ENCODE measurements around the gene BASP1. TPM values are rescaled to one million over a fixed set of nuclear protein-coding genes. Genes with fewer than 3 reads are reported as not detected.
A peak's percentile ranks its signal among the peaks of the same experiment; 100 is the strongest.

BASP1 gene
- total and polyA plus RNA-seq, 10 of the 15 experiments (the other 5 are each of a cell fraction or from before 2014, with no cell fraction given) = 27.3 to 190 (median 102) TPM

DNA sequence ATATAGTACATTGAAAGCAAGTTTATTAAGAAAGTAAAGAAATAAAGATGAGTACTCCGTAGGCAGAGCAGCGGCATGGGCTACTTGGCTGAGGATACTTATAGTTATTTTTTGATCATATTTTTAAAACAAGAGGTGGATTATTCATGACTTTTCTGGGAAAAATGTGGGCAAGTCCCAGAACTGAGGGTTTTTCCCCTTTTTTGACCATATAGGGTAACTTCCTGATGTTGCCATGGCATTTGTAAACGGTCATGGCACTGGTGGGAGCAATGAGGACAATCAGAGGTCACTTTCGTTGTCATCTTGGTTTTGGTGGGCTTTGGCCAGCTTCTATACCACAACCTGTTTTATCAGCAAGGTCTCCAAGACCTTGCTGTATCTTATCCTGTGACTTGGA is 5.2 kb upstream of the BASP1 start:
- no peak overlapping the region for H3K4me2 ChIP-seq (ENCODE audit: control insufficient read depth, insufficient read depth)
- WGBS (ENCODE audit: insufficient coverage, insufficient replicate concordance, low lambda C conversion rate, missing lambda C conversion rate) = 40% methylated on average over 4 of the region's 4 CpGs
- H3K79me2 ChIP-seq (ENCODE audit: control insufficient read depth, insufficient read depth, low read length) = no peaks in the 10 kb centered on the region
- H3K27me3 ChIP-seq (replicated peaks in 1 of 2; ENCODE audit: control insufficient read depth in 2 of 2, insufficient read depth in 2 of 2, low read length in 1 of 2) = no peaks in the 10 kb centered on the region
- ChIA-PET CTCF (interaction anchor here (5.8 kb wide), 1 partner anchor 1093 kb away, joined by 132 read pairs; no protein-coding TSS in a partner anchor), SMC1A (ENCODE audit: uncharacterized antibody, unreplicated experiment) (interaction anchor here (6.0 kb wide), 1 partner anchor 1092 kb away, joined by 107 read pairs; no protein-coding TSS in a partner anchor), RAD21 (ENCODE audit: unreplicated experiment) (interaction anchor here (0.7 kb wide), 1 partner anchor 420 kb away, joined by 3 read pairs; no protein-coding TSS in a partner anchor), POLR2A (no interaction called here)
- no peak for ATAC-seq
- no peaks in the 10 kb centered on the region for H3K9me3 ChIP-seq (replicated peaks; ENCODE audit: control insufficient read depth, insufficient read depth, low read length)
- H3K9ac ChIP-seq (ENCODE audit: control insufficient read depth, insufficient read depth, low read length) = no peak overlapping the region
- intact Hi-C loops (cut with micrococcal nuclease; ENCODE audit: unreplicated experiment) (loop anchor here (10.0 kb wide), 2 partner anchors 273 to 703 kb away; no protein-coding TSS in a partner anchor), in situ Hi-C loops (cut with MboI) (loop anchor here (10.0 kb wide), 1 partner anchor 903 kb away; no protein-coding TSS in a partner anchor)
- TF ChIP-seq STAT1 (conservative IDR thresholded peaks at IDR 0.05) (no peak), SRF (IDR thresholded peaks at IDR 0.05; ENCODE audit: low read depth in 2 of 2, low read length in 2 of 2) (peak in 1 of 2 experiments; percentile 71; a peak in 2 of 4 replicates)
- H3K36me3 ChIP-seq (ENCODE audit: control insufficient read depth in 2 of 2, insufficient read depth in 2 of 2, low read length in 1 of 2) = no peaks in the 10 kb centered on the region
- no peak for FAIRE-seq
- no peaks in the 10 kb centered on the region for H4K20me1 ChIP-seq (ENCODE audit: control insufficient read depth, insufficient read depth)
- no TSS peak for BruUV-seq (replicated peaks)
- DNase-seq (ENCODE audit: low read depth, low spot score) = no peak
- no peak overlapping the region for H2AFZ ChIP-seq (ENCODE audit: control insufficient read depth, low read depth, low read length)
- H3K27ac ChIP-seq (ENCODE audit: control insufficient read depth, insufficient read depth) = no peak overlapping the region
- H3K4me1 ChIP-seq (ENCODE audit: control insufficient read depth, insufficient read depth, low read length) = peaks cover 4% of the 10 kb centered on the region; the same call in 1 of the 2 replicates
- H3K4me3 ChIP-seq = no peak overlapping the region

- intact Hi-C loops (cut with micrococcal nuclease; ENCODE audit: unreplicated experiment) (loop anchor here (10.0 kb wide), 2 partner anchors 272 to 702 kb away; no protein-coding TSS in a partner anchor), in situ Hi-C loops (cut with MboI) (loop anchor here (10.0 kb wide), 1 partner anchor 902 kb away; no protein-coding TSS in a partner anchor)
- no peak for FAIRE-seq
- RAD21 ChIA-PET (ENCODE audit: unreplicated experiment) = interaction anchor here (0.7 to 5.5 kb wide), 2 partner anchors 421 to 1092 kb away, joined by 3 to 123 read pairs; no protein-coding TSS in a partner anchor
- CTCF ChIA-PET = interaction anchor here (4.4 to 5.8 kb wide), 2 partner anchors 9 to 1092 kb away, joined by 25 to 132 read pairs; no protein-coding TSS in a partner anchor
- Histone ChIP-seq H3K79me2 (ENCODE audit: control insufficient read depth, insufficient read depth, low read length) (peaks cover 5% of the 10 kb centered on the region), H3K36me3 (ENCODE audit: control insufficient read depth in 2 of 2, insufficient read depth in 2 of 2, low read length in 1 of 2) (no peaks in the 10 kb centered on the region), H3K9ac (ENCODE audit: control insufficient read depth, insufficient read depth, low read length) (no peak overlapping the region), H3K27me3 (replicated peaks in 1 of 2; ENCODE audit: control insufficient read depth in 2 of 2, insufficient read depth in 2 of 2, low read length in 1 of 2) (no peaks in the 10 kb centered on the region), H3K4me3 (no peak overlapping the region), H3K27ac (ENCODE audit: control insufficient read depth, insufficient read depth) (no peak overlapping the region), H4K20me1 (ENCODE audit: control insufficient read depth, insufficient read depth) (no peaks in the 10 kb centered on the region), H3K9me3 (replicated peaks; ENCODE audit: control insufficient read depth, insufficient read depth, low read length) (no peaks in the 10 kb centered on the region), H2AFZ (ENCODE audit: control insufficient read depth, low read depth, low read length) (no peak overlapping the region), H3K4me1 (ENCODE audit: control insufficient read depth, insufficient read depth, low read length) (peaks cover 4% of the 10 kb centered on the region; the same call in 1 of the 2 replicates), H3K4me2 (ENCODE audit: control insufficient read depth, insufficient read depth) (no peak overlapping the region)
- 72% methylated on average over 3 of the region's 3 CpGs for WGBS (ENCODE audit: insufficient coverage, insufficient replicate concordance, low lambda C conversion rate, missing lambda C conversion rate)
- DNase-seq (ENCODE audit: low read depth, low spot score) = no peak
- ATAC-seq = no peak
- SMC1A ChIA-PET (ENCODE audit: uncharacterized antibody, unreplicated experiment) = interaction anchor here (6.0 kb wide), 1 partner anchor 1091 kb away, joined by 107 read pairs; no protein-coding TSS in a partner anchor
- no peak for TF ChIP-seq SUZ12 (IDR thresholded peaks at IDR 0.05; ENCODE audit: unreplicated experiment)
- TF ChIP-seq, protein P1, sequence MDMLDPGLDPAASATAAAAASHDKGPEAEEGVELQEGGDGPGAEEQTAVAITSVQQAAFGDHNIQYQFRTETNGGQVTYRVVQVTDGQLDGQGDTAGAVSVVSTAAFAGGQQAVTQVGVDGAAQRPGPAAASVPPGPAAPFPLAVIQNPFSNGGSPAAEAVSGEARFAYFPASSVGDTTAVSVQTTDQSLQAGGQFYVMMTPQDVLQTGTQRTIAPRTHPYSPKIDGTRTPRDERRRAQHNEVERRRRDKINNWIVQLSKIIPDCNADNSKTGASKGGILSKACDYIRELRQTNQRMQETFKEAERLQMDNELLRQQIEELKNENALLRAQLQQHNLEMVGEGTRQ (IDR thresholded peaks at IDR 0.05; ENCODE audit: borderline replicate concordance, low read depth, low read length) = no peak
- no peak for TF ChIP-seq PRDM15 (CRISPR knock-in tag; IDR thresholded peaks at IDR 0.05)
- POLR2A ChIA-PET = no interaction called here
- no TSS peak for BruUV-seq (replicated peaks)
These were observed 4.4 kb upstream of the BASP1 start for GRCh38 chr5:17212996-17213395.
